K562 (cell line): ENCODE measurements around the gene FAM32A. TPM values are rescaled to one million over a fixed set of nuclear protein-coding genes. Genes with fewer than 3 reads are reported as not detected.

Experiments used
- ARID1B ChIP-seq: fragments of 450-650 bp; IDR thresholded peaks from 2 replicates; pipeline ENCODE4 v1.6.1; 2016; ENCODE audit warnings: antibody characterized with exemption, mild to moderate bottlenecking, inconsistent platforms
- ARID4B ChIP-seq: sonication (generic); formaldehyde crosslinking; IDR thresholded peaks from 2 replicates; pipeline ENCODE4 v1.8.0; 2022; ENCODE audit warnings: mild to moderate bottlenecking, missing genetic modification reagents
- CEBPB ChIP-seq: fragments of 450-650 bp; IDR thresholded peaks from 2 replicates; pipeline ENCODE4 v1.6.1; 2016; ENCODE audit warnings: missing genetic modification characterization, missing compliant biosample characterization
- CTBP1 ChIP-seq: fragments of 450-650 bp; IDR thresholded peaks from 2 replicates; pipeline ENCODE4 v1.6.1; 2016; ENCODE audit warnings: borderline replicate concordance
- HMG20A ChIP-seq: fragments of 450-650 bp; formaldehyde crosslinking; conservative IDR thresholded peaks from 2 replicates; pipeline ENCODE4 v1.4.0; 2020; ENCODE audit warnings: mild to moderate bottlenecking, mixed read lengths
- HNRNPL ChIP-seq: fragments of 200-400 bp; formaldehyde crosslinking; IDR thresholded peaks from 2 replicates; pipeline ENCODE4 v1.6.1; 2017; ENCODE audit warnings: low read depth, mild to moderate bottlenecking, low read length
- NFIC ChIP-seq: fragments of 450-650 bp; IDR thresholded peaks from 2 replicates; pipeline ENCODE4 v1.6.1; 2017; ENCODE audit warnings: mild to moderate bottlenecking, inconsistent platforms
- PHF21A ChIP-seq: fragments of 450-650 bp; IDR thresholded peaks from 2 replicates; pipeline ENCODE4 v1.6.1; 2017; ENCODE audit warnings: low read depth, borderline replicate concordance
- POLR2B ChIP-seq: fragments of 450-650 bp; IDR thresholded peaks from 2 replicates; pipeline ENCODE4 v1.6.1; 2018; ENCODE audit warnings: low read depth; ENCODE audit not compliant: partially characterized antibody
- PRDM10 ChIP-seq: fragments of 450-650 bp; IDR thresholded peaks from 2 replicates; pipeline ENCODE4 v1.6.1; 2018; ENCODE audit not compliant: partially characterized antibody
- PTTG1 ChIP-seq: fragments of 450-650 bp; IDR thresholded peaks from 2 replicates; pipeline ENCODE4 v1.6.1; 2016; ENCODE audit warnings: low read depth, mild to moderate bottlenecking, missing genetic modification characterization, missing compliant biosample characterization
- SIRT6 ChIP-seq: IDR thresholded peaks from one replicate; pipeline ENCODE4 v1.6.1; 2012; ENCODE audit warnings: low read depth, mild to moderate bottlenecking, control low read depth, inconsistent platforms, low read length, moderate library complexity
- SMARCE1 ChIP-seq: fragments of 450-650 bp; IDR thresholded peaks from 2 replicates; pipeline ENCODE4 v1.7.1; 2016; ENCODE audit warnings: mild to moderate bottlenecking
- ZBTB1 ChIP-seq: sonication (generic); formaldehyde crosslinking; IDR thresholded peaks from 2 replicates; pipeline ENCODE4 v1.8.1; 2023; ENCODE audit warnings: missing genetic modification reagents, low read depth, mild to moderate bottlenecking, borderline replicate concordance
- ZNF436 ChIP-seq: fragments of 250-450, 450-650 bp; sonication (Bioruptor Pico); formaldehyde crosslinking; IDR thresholded peaks from 2 replicates; pipeline ENCODE4 v1.7.0; 2020; ENCODE audit warnings: mild to moderate bottlenecking
- ZNF583 ChIP-seq: fragments of 250-450 bp; sonication (Bioruptor Pico); IDR thresholded peaks from 2 replicates; pipeline ENCODE4 v1.4.0; 2020
- ZNF77 ChIP-seq: fragments of 250-450 bp; sonication (Bioruptor Pico); IDR thresholded peaks from 2 replicates; pipeline ENCODE4 v1.5.0; 2020
- ZSCAN29 ChIP-seq: fragments of 450-650 bp; IDR thresholded peaks from 2 replicates; pipeline ENCODE4 v1.6.1; 2017
- polyA plus RNA-seq, 8 experiments: library from polyadenylated mRNA; depleted of rRNA in 4 of 8; stranded (reverse) in 5 of 8; unstranded in 3 of 8; fragments of >200 nt; fragmentation: Nextera tagmentation in 2 of 8; fragmentation: Illumina TruSeq in 1 of 8; extraction: Ambion mirVana in 2 of 8; extraction: Trizol in 1 of 8; gene quantifications; 2 replicates each; pipeline versions ENCODE4 v1.2.1 to v1.2.3, GENCODE V29; 2011 to 2014; ENCODE audit warnings: inconsistent platforms in 1 of 8, missing spikeins in 1 of 8
- total RNA-seq, 7 experiments: library from RNA; depleted of rRNA in 6 of 7; stranded (reverse); fragments of >200 nt in 6 of 7; fragmentation: Illumina TruSeq in 2 of 7; extraction: Trizol in 2 of 7; gene quantifications; 2 replicates each; pipeline versions ENCODE4 v1.2.1 to v1.2.3, GENCODE V29; 2011 to 2021; ENCODE audit warnings: low replicate concordance in 1 of 7
- TF ChIP-seq, protein P1 (sequence below): sonication (generic); formaldehyde crosslinking; IDR thresholded peaks from 2 replicates; pipeline ENCODE4 v1.8.1; 2022; ENCODE audit warnings: missing genetic modification reagents
- TF ChIP-seq, protein P2 (sequence below): sonication (generic); formaldehyde crosslinking; IDR thresholded peaks from 2 replicates; pipeline ENCODE4 v1.8.0; 2022; ENCODE audit warnings: mild to moderate bottlenecking, missing genetic modification reagents

Gene FAM32A
- total and polyA plus RNA-seq, 9 of the 15 experiments (the other 6 are each of a cell fraction or from before 2014, with no cell fraction given) = 30.7 to 96.7 (median 73.7) TPM

GRCh38 chr19:16185123-16185767, at the start of gene FAM32A (continued):
- TF ChIP-seq ARID4B (CRISPR knock-in tag) = peak; percentile 23; the same call in 1 of the 2 replicates
- no peak for TF ChIP-seq ZSCAN29
- no peak for TF ChIP-seq PHF21A
- no peak for TF ChIP-seq CTBP1
- no peak for TF ChIP-seq ZNF77 (CRISPR knock-in tag)
- TF ChIP-seq, protein P1, sequence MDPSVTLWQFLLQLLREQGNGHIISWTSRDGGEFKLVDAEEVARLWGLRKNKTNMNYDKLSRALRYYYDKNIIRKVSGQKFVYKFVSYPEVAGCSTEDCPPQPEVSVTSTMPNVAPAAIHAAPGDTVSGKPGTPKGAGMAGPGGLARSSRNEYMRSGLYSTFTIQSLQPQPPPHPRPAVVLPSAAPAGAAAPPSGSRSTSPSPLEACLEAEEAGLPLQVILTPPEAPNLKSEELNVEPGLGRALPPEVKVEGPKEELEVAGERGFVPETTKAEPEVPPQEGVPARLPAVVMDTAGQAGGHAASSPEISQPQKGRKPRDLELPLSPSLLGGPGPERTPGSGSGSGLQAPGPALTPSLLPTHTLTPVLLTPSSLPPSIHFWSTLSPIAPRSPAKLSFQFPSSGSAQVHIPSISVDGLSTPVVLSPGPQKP (CRISPR knock-in tag) = peak; percentile 99
- no peak for TF ChIP-seq NFIC
- TF ChIP-seq PRDM10 = no peak
- no peak for TF ChIP-seq ZNF436 (CRISPR knock-in tag)
- TF ChIP-seq ZBTB1 (CRISPR knock-in tag) = no peak
- no peak for TF ChIP-seq HNRNPL
- no peak for TF ChIP-seq SIRT6
- TF ChIP-seq HMG20A (CRISPR knock-in tag) = no peak
- TF ChIP-seq, protein P2, sequence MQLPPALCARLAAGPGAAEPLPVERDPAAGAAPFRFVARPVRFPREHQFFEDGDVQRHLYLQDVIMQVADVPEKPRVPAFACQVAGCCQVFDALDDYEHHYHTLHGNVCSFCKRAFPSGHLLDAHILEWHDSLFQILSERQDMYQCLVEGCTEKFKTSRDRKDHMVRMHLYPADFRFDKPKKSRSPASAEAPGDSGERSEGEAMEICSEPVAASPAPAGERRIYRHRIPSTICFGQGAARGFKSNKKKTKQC (CRISPR knock-in tag) = peak; percentile 50; the same call in 1 of the 2 replicates
- peak; percentile 75 for TF ChIP-seq POLR2B
- no peak for TF ChIP-seq SMARCE1
- TF ChIP-seq CEBPB (tag) = no peak
- TF ChIP-seq ARID1B = no peak
- no peak for TF ChIP-seq ZNF583 (CRISPR knock-in tag)
- TF ChIP-seq PTTG1 (tag) = no peak
